Measurements from ENCODE around the gene CAMSAP1.
"Not testable (repeated sequence)": the region's sequence is repeated elsewhere in the genome, so short reads cannot be mapped to it uniquely, and the experiment has no call there.

The CAMSAP1 gene

GRCh38 chr9:135925496-135926133, 18.3 kb upstream of the CAMSAP1 start:
- H3K4me1 ChIP-seq (ENCODE audit: control insufficient read depth, insufficient read depth, low read length) = peaks cover 15% of the 10 kb centered on the region
- no peaks in the 10 kb centered on the region for H3K27me3 ChIP-seq (ENCODE audit: control insufficient read depth, insufficient read depth, low read length)
- H3K4me2 ChIP-seq (ENCODE audit: low read length) = no peak overlapping the region
- H3K36me3 ChIP-seq (ENCODE audit: insufficient read depth, low read length) = no peaks in the 10 kb centered on the region
- no peak overlapping the region for H3K4me3 ChIP-seq (ENCODE audit: low read length)
- H3K9me3 ChIP-seq (replicated peaks; ENCODE audit: low read length) = no peaks in the 10 kb centered on the region
- H3K9ac ChIP-seq (ENCODE audit: low read depth, low read length) = no peak overlapping the region

GRCh38 chr9:135924628-135925338, 17.4 kb upstream of the CAMSAP1 start:
- no peak overlapping the region for H3K9ac ChIP-seq (ENCODE audit: low read depth, low read length)
- peaks cover 15% of the 10 kb centered on the region for H3K4me1 ChIP-seq (ENCODE audit: control insufficient read depth, insufficient read depth, low read length)
- H3K36me3 ChIP-seq (ENCODE audit: insufficient read depth, low read length) = no peaks in the 10 kb centered on the region

GRCh38 chr9:135923508-135923907, 16.2 kb upstream of the CAMSAP1 start:
- Histone ChIP-seq H3K36me3 (ENCODE audit: insufficient read depth, low read length) (no peaks in the 10 kb centered on the region), H3K9me3 (replicated peaks; ENCODE audit: low read length) (no peaks in the 10 kb centered on the region), H3K4me1 (ENCODE audit: control insufficient read depth, insufficient read depth, low read length) (peaks cover 15% of the 10 kb centered on the region), H3K4me3 (ENCODE audit: low read length) (no peak overlapping the region), H3K9ac (ENCODE audit: low read depth, low read length) (no peak overlapping the region), H3K27me3 (ENCODE audit: control insufficient read depth, insufficient read depth, low read length) (no peaks in the 10 kb centered on the region), H3K4me2 (ENCODE audit: low read length) (no peak overlapping the region)

More at GRCh38 chr9:135924628-135925338, 17.4 kb upstream of the CAMSAP1 start:
- Histone ChIP-seq H3K27me3 (ENCODE audit: control insufficient read depth, insufficient read depth, low read length) (no peaks in the 10 kb centered on the region), H3K4me2 (ENCODE audit: low read length) (no peak overlapping the region), H3K9me3 (replicated peaks; ENCODE audit: low read length) (no peaks in the 10 kb centered on the region), H3K4me3 (ENCODE audit: low read length) (no peak overlapping the region)

- peaks cover 3% of the 10 kb centered on the region for H3K9me3 ChIP-seq (replicated peaks; ENCODE audit: low read length)
- no peak overlapping the region for H3K9ac ChIP-seq (ENCODE audit: low read depth, low read length)
- H3K27me3 ChIP-seq (ENCODE audit: control insufficient read depth, insufficient read depth, low read length) = no peaks in the 10 kb centered on the region
- no peak overlapping the region for H3K4me3 ChIP-seq (ENCODE audit: low read length)
- no peaks in the 10 kb centered on the region for H3K36me3 ChIP-seq (ENCODE audit: insufficient read depth, low read length)
- no peak overlapping the region for H3K4me2 ChIP-seq (ENCODE audit: low read length)
- H3K4me1 ChIP-seq (ENCODE audit: control insufficient read depth, insufficient read depth, low read length) = peaks cover 5% of the 10 kb centered on the region
Observed at GRCh38 chr9:135921749-135922310, 14.5 kb upstream of the CAMSAP1 start.

GRCh38 chr9:135920973-135921585, 13.7 kb upstream of the CAMSAP1 start:
- Histone ChIP-seq H3K9ac (ENCODE audit: low read depth, low read length) (no peak overlapping the region), H3K4me2 (ENCODE audit: low read length) (no peak overlapping the region), H3K9me3 (replicated peaks; ENCODE audit: low read length) (peaks cover 3% of the 10 kb centered on the region), H3K4me1 (ENCODE audit: control insufficient read depth, insufficient read depth, low read length) (no peaks in the 10 kb centered on the region), H3K36me3 (ENCODE audit: insufficient read depth, low read length) (peaks cover 5% of the 10 kb centered on the region), H3K4me3 (ENCODE audit: low read length) (no peak overlapping the region), H3K27me3 (ENCODE audit: control insufficient read depth, insufficient read depth, low read length) (no peaks in the 10 kb centered on the region)

GRCh38 chr9:135920256-135920930, 13.0 kb upstream of the CAMSAP1 start:
- H3K4me2 ChIP-seq (ENCODE audit: low read length) = no peak overlapping the region

GRCh38 chr9:135919318-135919890, 12.1 kb upstream of the CAMSAP1 start:
- Histone ChIP-seq H3K36me3 (ENCODE audit: insufficient read depth, low read length) (peaks cover 21% of the 10 kb centered on the region), H3K4me1 (ENCODE audit: control insufficient read depth, insufficient read depth, low read length) (no peaks in the 10 kb centered on the region), H3K9me3 (replicated peaks; ENCODE audit: low read length) (peaks cover 13% of the 10 kb centered on the region), H3K4me2 (ENCODE audit: low read length) (no peak overlapping the region), H3K27me3 (ENCODE audit: control insufficient read depth, insufficient read depth, low read length) (no peaks in the 10 kb centered on the region), H3K9ac (ENCODE audit: low read depth, low read length) (no peak overlapping the region), H3K4me3 (ENCODE audit: low read length) (no peak overlapping the region)

More at GRCh38 chr9:135920256-135920930, 13.0 kb upstream of the CAMSAP1 start:
- peaks cover 12% of the 10 kb centered on the region for H3K36me3 ChIP-seq (ENCODE audit: insufficient read depth, low read length)
- no peak overlapping the region for H3K9ac ChIP-seq (ENCODE audit: low read depth, low read length)
- H3K27me3 ChIP-seq (ENCODE audit: control insufficient read depth, insufficient read depth, low read length) = no peaks in the 10 kb centered on the region
- H3K9me3 ChIP-seq (replicated peaks; ENCODE audit: low read length) = peaks cover 8% of the 10 kb centered on the region
- no peaks in the 10 kb centered on the region for H3K4me1 ChIP-seq (ENCODE audit: control insufficient read depth, insufficient read depth, low read length)
- H3K4me3 ChIP-seq (ENCODE audit: low read length) = no peak overlapping the region

- Histone ChIP-seq H3K36me3 (ENCODE audit: insufficient read depth, low read length) (peaks cover 47% of the 10 kb centered on the region), H3K9me3 (replicated peaks; ENCODE audit: low read length) (peaks cover 16% of the 10 kb centered on the region)
- H3K4me3 ChIP-seq (ENCODE audit: low read length); H3K9ac ChIP-seq (ENCODE audit: low read depth, low read length); H3K27me3 ChIP-seq (ENCODE audit: control insufficient read depth, insufficient read depth, low read length); H3K4me1 ChIP-seq (ENCODE audit: control insufficient read depth, insufficient read depth, low read length); H3K4me2 ChIP-seq (ENCODE audit: low read length): not testable (repeated sequence)
Observed at GRCh38 chr9:135916227-135916626, 8.9 kb upstream of the CAMSAP1 start.

GRCh38 chr9:135914921-135915320, 7.6 kb upstream of the CAMSAP1 start:
- H3K4me1 ChIP-seq (ENCODE audit: control insufficient read depth, insufficient read depth, low read length) = no peaks in the 10 kb centered on the region
- H3K27me3 ChIP-seq (ENCODE audit: control insufficient read depth, insufficient read depth, low read length) = no peaks in the 10 kb centered on the region
- H3K4me2 ChIP-seq (ENCODE audit: low read length) = no peak overlapping the region
- H3K4me3 ChIP-seq (ENCODE audit: low read length) = no peak overlapping the region
- peaks cover 59% of the 10 kb centered on the region for H3K36me3 ChIP-seq (ENCODE audit: insufficient read depth, low read length)
- H3K9me3 ChIP-seq (replicated peaks; ENCODE audit: low read length) = peaks cover 16% of the 10 kb centered on the region
- no peak overlapping the region for H3K9ac ChIP-seq (ENCODE audit: low read depth, low read length)

GRCh38 chr9:135911233-135911632, 3.9 kb upstream of the CAMSAP1 start:
- Histone ChIP-seq H3K36me3 (ENCODE audit: insufficient read depth, low read length) (peaks cover 56% of the 10 kb centered on the region), H3K9me3 (replicated peaks; ENCODE audit: low read length) (peaks cover 12% of the 10 kb centered on the region), H3K4me1 (ENCODE audit: control insufficient read depth, insufficient read depth, low read length) (peaks cover 15% of the 10 kb centered on the region)
- H3K4me2 ChIP-seq (ENCODE audit: low read length); H3K4me3 ChIP-seq (ENCODE audit: low read length); H3K9ac ChIP-seq (ENCODE audit: low read depth, low read length); H3K27me3 ChIP-seq (ENCODE audit: control insufficient read depth, insufficient read depth, low read length): not testable (repeated sequence)

- Histone ChIP-seq H3K4me1 (ENCODE audit: control insufficient read depth, insufficient read depth, low read length) (peaks cover 20% of the 10 kb centered on the region), H3K9ac (ENCODE audit: low read depth, low read length) (no peak overlapping the region), H3K36me3 (ENCODE audit: insufficient read depth, low read length) (peaks cover 52% of the 10 kb centered on the region), H3K4me2 (ENCODE audit: low read length) (no peak overlapping the region), H3K27me3 (ENCODE audit: control insufficient read depth, insufficient read depth, low read length) (no peaks in the 10 kb centered on the region), H3K9me3 (replicated peaks; ENCODE audit: low read length) (peaks cover 9% of the 10 kb centered on the region), H3K4me3 (ENCODE audit: low read length) (no peak overlapping the region)
Observed at GRCh38 chr9:135910757-135911156, 3.4 kb upstream of the CAMSAP1 start.

All from skeletal muscle satellite cell (primary cell).